Tibial nerve (tissue), 4 donors: ENCODE data around the gene COPS7B.

ENCODE experiments used
- EP300 ChIP-seq, 2 donors: sonication (generic); formaldehyde crosslinking; IDR thresholded peaks; one replicate each; pipeline ENCODE4 v1.6.1; 2017; ENCODE audit warnings: antibody characterized with exemption in 2 of 2, mild to moderate bottlenecking in 1 of 2
- POLR2A ChIP-seq, 2 donors: fragments of 450-650 bp; IDR thresholded peaks; one replicate each; pipeline ENCODE4 v1.6.1; 2017; ENCODE audit warnings: antibody characterized with exemption in 2 of 2, mild to moderate bottlenecking in 2 of 2, moderate library complexity in 2 of 2
- TF ChIP-seq, protein P1 (sequence below), 5 experiments: fragments of 200-600 bp in 3 of 5; fragments of 450-650 bp in 2 of 5; sonication (generic) in 3 of 5; IDR thresholded peaks; one replicate each; pipeline ENCODE4 v1.5.1; 2016 to 2019; ENCODE audit warnings: antibody characterized with exemption in 5 of 5, mild to moderate bottlenecking in 3 of 5, moderate library complexity in 2 of 5

DNA sequence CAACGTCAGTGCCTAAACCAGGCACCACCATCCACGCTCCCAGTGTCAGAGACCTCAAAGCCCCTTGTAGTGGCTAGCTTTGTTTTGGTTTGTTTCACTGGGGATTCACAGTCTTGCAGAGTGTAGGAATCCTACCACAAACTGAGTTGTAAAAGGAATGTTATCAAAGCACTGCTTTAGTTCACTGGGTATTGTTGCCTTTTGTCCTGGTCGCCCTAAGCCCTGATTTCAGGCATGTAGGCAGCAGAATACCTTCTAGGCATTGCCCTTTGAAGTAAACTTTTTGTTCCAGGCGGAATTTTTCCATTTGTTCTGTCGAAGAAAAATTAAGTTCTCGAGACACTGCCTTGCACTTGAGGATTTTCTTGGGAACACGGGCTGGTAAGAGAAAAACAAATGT lies 48.5 kb upstream of the COPS7B start:
- TF ChIP-seq, protein P1, sequence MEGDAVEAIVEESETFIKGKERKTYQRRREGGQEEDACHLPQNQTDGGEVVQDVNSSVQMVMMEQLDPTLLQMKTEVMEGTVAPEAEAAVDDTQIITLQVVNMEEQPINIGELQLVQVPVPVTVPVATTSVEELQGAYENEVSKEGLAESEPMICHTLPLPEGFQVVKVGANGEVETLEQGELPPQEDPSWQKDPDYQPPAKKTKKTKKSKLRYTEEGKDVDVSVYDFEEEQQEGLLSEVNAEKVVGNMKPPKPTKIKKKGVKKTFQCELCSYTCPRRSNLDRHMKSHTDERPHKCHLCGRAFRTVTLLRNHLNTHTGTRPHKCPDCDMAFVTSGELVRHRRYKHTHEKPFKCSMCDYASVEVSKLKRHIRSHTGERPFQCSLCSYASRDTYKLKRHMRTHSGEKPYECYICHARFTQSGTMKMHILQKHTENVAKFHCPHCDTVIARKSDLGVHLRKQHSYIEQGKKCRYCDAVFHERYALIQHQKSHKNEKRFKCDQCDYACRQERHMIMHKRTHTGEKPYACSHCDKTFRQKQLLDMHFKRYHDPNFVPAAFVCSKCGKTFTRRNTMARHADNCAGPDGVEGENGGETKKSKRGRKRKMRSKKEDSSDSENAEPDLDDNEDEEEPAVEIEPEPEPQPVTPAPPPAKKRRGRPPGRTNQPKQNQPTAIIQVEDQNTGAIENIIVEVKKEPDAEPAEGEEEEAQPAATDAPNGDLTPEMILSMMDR (IDR thresholded peaks at IDR 0.05): no peak
- TF ChIP-seq EP300 (IDR thresholded peaks at IDR 0.05) (no peak), POLR2A (IDR thresholded peaks at IDR 0.05) (no peak)
